Hematopoietic multipotent progenitor cell treated with erythropoietin and hydrocortisone succinate and interleukin-3 and kit ligand, for 15 days (in vitro differentiated cells): ENCODE data around the gene DCAF5.
"Not testable (repeated sequence)": the region's sequence is repeated elsewhere in the genome, so short reads cannot be mapped to it uniquely, and the experiment has no call there.

Source experiments
- DNase-seq: peaks from one replicate; pipeline ENCODE4 v3.0.0-alpha.2; 2015; ENCODE audit warnings: low spot score

The DCAF5 gene

GRCh38 chr14:69066396-69067171 is 86.3 kb downstream of the DCAF5 start:
- DNase-seq, result no peak

- not testable (repeated sequence) for DNase-seq
Measured at GRCh38 chr14:69065934-69066333, 87.0 kb downstream of the DCAF5 start.

GRCh38 chr14:69064596-69064995 is 88.3 kb downstream of the DCAF5 start:
- no peak for DNase-seq

- DNase-seq, result no peak
Measured at GRCh38 chr14:69059658-69060623, 93.0 kb downstream of the DCAF5 start.

GRCh38 chr14:69055999-69056788 is 96.7 kb downstream of the DCAF5 start:
- no peak for DNase-seq

GRCh38 chr14:69055125-69055524 is 97.8 kb downstream of the DCAF5 start:
- DNase-seq, result no peak

GRCh38 chr14:69054030-69054429 is 98.9 kb downstream of the DCAF5 start:
- no peak for DNase-seq

GRCh38 chr14:69052181-69052601 is 100.7 kb downstream of the DCAF5 start:
- DNase-seq, result no peak

- no peak for DNase-seq
Measured at GRCh38 chr14:69050240-69051184, 102.4 kb downstream of the DCAF5 start.

- DNase-seq, result no peak
Measured at GRCh38 chr14:69049675-69050074, 103.2 kb downstream of the DCAF5 start.

- DNase-seq, result peak; percentile 33
Measured at GRCh38 chr14:69048456-69048855, 104.5 kb downstream of the DCAF5 start.

GRCh38 chr14:69047255-69047654 is 105.7 kb downstream of the DCAF5 start:
- DNase-seq, result no peak

GRCh38 chr14:69046476-69046860 is 106.5 kb downstream of the DCAF5 start:
- no peak for DNase-seq

GRCh38 chr14:69045857-69046475 is 107.0 kb downstream of the DCAF5 start:
- DNase-seq, result no peak

GRCh38 chr14:69044965-69045555 is 107.9 kb downstream of the DCAF5 start:
- DNase-seq, result no peak

GRCh38 chr14:69044296-69044695 is 108.6 kb downstream of the DCAF5 start:
- no peak for DNase-seq

- DNase-seq, result no peak
Measured at GRCh38 chr14:69043596-69044260, 109.2 kb downstream of the DCAF5 start.

GRCh38 chr14:69042787-69043444 is 110.0 kb downstream of the DCAF5 start:
- DNase-seq, result no peak

- no peak for DNase-seq
Measured at GRCh38 chr14:69042299-69042698, 110.6 kb downstream of the DCAF5 start.
